Smooth muscle cell (in vitro differentiated cells): ENCODE measurements around the gene SWT1. TPM values are rescaled to one million over a fixed set of nuclear protein-coding genes. Genes with fewer than 3 reads are reported as not detected.
"Not testable (repeated sequence)": the region's sequence is repeated elsewhere in the genome, so short reads cannot be mapped to it uniquely, and the experiment has no call there.

Experiments
- DNase-seq: peaks from one replicate; lab custom pipeline; 2025; ENCODE audit not compliant: unreplicated experiment; lab: John Stamatoyannopoulos, UW
- H2AFZ ChIP-seq: fragments of 200-600 bp; sonication (generic); 2 replicates; pipeline ENCODE4 v1.6.0; 2016; ENCODE audit warnings: antibody characterized with exemption, low read depth, mild to moderate bottlenecking
- H3F3A ChIP-seq: fragments of 200-600 bp; sonication (generic); 2 replicates; pipeline ENCODE4 v1.6.0; 2017; ENCODE audit warnings: antibody characterized with exemption, low read depth
- H3K27ac ChIP-seq: fragments of 200-600 bp; sonication (generic); 2 replicates; pipeline ENCODE4 v1.5.1; 2016; ENCODE audit warnings: low read depth, mild to moderate bottlenecking
- H3K27me3 ChIP-seq: fragments of 200-600 bp; sonication (generic); 2 replicates; pipeline ENCODE4 v1.6.1; 2016; ENCODE audit warnings: low read depth, mild to moderate bottlenecking
- H3K36me3 ChIP-seq: fragments of 200-600 bp; sonication (generic); 2 replicates; pipeline ENCODE4 v1.5.1; 2016; ENCODE audit warnings: low read depth
- H3K4me1 ChIP-seq: fragments of 200-600 bp; sonication (generic); 2 replicates; pipeline ENCODE4 v1.5.1; 2016; ENCODE audit warnings: low read depth
- H3K4me2 ChIP-seq: fragments of 200-600 bp; sonication (generic); 2 replicates; pipeline ENCODE4 v1.6.0; 2016; ENCODE audit warnings: mild to moderate bottlenecking
- H3K4me3 ChIP-seq: fragments of 200-600 bp; sonication (generic); 2 replicates; pipeline ENCODE4 v1.5.1; 2016; ENCODE audit warnings: mild to moderate bottlenecking
- H3K79me2 ChIP-seq: fragments of 200-600 bp; sonication (generic); 2 replicates; pipeline ENCODE4 v1.6.0; 2016; ENCODE audit warnings: low read depth, mild to moderate bottlenecking
- H3K9ac ChIP-seq: fragments of 200-600 bp; sonication (generic); 2 replicates; pipeline ENCODE4 v1.6.0; 2016; ENCODE audit warnings: low read depth
- H3K9me3 ChIP-seq: fragments of 200-600 bp; sonication (generic); replicated peaks from 2 replicates; pipeline ENCODE4 v1.5.1; 2016; ENCODE audit warnings: low read depth
- H4K20me1 ChIP-seq: fragments of 200-600 bp; sonication (generic); 2 replicates; pipeline ENCODE4 v1.6.0; 2016; ENCODE audit warnings: low read depth
- WGBS: methylation state at CpG from one replicate; pipeline ENCODE4 v1.1.7; 2016; ENCODE audit warnings: low lambda C conversion rate; 5-methylcytosine and 5-hydroxymethylcytosine counted together
- polyA plus RNA-seq: library from polyadenylated mRNA; unstranded; fragments of >200 nt; fragmentation: Nextera tagmentation; extraction: Ambion mirVana; gene quantifications from 2 replicates; pipeline ENCODE4 v1.2.1, GENCODE V29; 2016
- total RNA-seq: library from RNA; depleted of rRNA; stranded (reverse); fragments of >200 nt; gene quantifications from 2 replicates; pipeline ENCODE4 v1.2.3, GENCODE V29; 2014
- TF ChIP-seq, protein P1 (sequence below): fragments of 200-600 bp; sonication (generic); IDR thresholded peaks from 2 replicates; pipeline ENCODE4 v1.5.1; 2017; ENCODE audit warnings: borderline replicate concordance, mild to moderate bottlenecking, antibody characterized with exemption; ENCODE audit not compliant: insufficient read depth, poor library complexity, severe bottlenecking

Gene SWT1
- total and polyA plus RNA-seq, 2 experiments from 2014 or later = 1.7 to 11.2 TPM

- H3K27me3 ChIP-seq = no peaks in the 10 kb centered on the region
- H3K9ac ChIP-seq = no peak overlapping the region
- whole genome bisulfite sequencing = 68% methylated on average over 3 of the region's 3 CpGs
- H3K4me2 ChIP-seq = no peak overlapping the region
- H3K27ac ChIP-seq = peak overlapping the region; percentile 25
- H3K36me3 ChIP-seq = no peaks in the 10 kb centered on the region
- no peaks in the 10 kb centered on the region for H3F3A ChIP-seq
- TF ChIP-seq, protein P1, sequence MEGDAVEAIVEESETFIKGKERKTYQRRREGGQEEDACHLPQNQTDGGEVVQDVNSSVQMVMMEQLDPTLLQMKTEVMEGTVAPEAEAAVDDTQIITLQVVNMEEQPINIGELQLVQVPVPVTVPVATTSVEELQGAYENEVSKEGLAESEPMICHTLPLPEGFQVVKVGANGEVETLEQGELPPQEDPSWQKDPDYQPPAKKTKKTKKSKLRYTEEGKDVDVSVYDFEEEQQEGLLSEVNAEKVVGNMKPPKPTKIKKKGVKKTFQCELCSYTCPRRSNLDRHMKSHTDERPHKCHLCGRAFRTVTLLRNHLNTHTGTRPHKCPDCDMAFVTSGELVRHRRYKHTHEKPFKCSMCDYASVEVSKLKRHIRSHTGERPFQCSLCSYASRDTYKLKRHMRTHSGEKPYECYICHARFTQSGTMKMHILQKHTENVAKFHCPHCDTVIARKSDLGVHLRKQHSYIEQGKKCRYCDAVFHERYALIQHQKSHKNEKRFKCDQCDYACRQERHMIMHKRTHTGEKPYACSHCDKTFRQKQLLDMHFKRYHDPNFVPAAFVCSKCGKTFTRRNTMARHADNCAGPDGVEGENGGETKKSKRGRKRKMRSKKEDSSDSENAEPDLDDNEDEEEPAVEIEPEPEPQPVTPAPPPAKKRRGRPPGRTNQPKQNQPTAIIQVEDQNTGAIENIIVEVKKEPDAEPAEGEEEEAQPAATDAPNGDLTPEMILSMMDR = no peak
- peaks cover 5% of the 10 kb centered on the region for H3K4me1 ChIP-seq
- H3K79me2 ChIP-seq = no peaks in the 10 kb centered on the region
- H2AFZ ChIP-seq = no peak overlapping the region
- H3K9me3 ChIP-seq = no peaks in the 10 kb centered on the region
- no peak overlapping the region for H3K4me3 ChIP-seq
- DNase-seq = no peak
- no peaks in the 10 kb centered on the region for H4K20me1 ChIP-seq
These were observed 87.2 kb downstream of the SWT1 start for GRCh38 chr1:185244015-185244747.

- WGBS = 90% methylated on average over 2 of the region's 2 CpGs
- H3K36me3 ChIP-seq = no peaks in the 10 kb centered on the region
- no peak for DNase-seq
- no peaks in the 10 kb centered on the region for H3F3A ChIP-seq
- no peaks in the 10 kb centered on the region for H3K79me2 ChIP-seq
- H3K27ac ChIP-seq = no peak overlapping the region
- TF ChIP-seq, protein P1 = no peak
- no peaks in the 10 kb centered on the region for H4K20me1 ChIP-seq
- H3K27me3 ChIP-seq = no peaks in the 10 kb centered on the region
- H3K4me3 ChIP-seq = no peak overlapping the region
- no peaks in the 10 kb centered on the region for H3K9me3 ChIP-seq
- H2AFZ ChIP-seq = no peak overlapping the region
- no peak overlapping the region for H3K4me2 ChIP-seq
- no peak overlapping the region for H3K9ac ChIP-seq
- peaks cover 10% of the 10 kb centered on the region for H3K4me1 ChIP-seq
These were observed 88.5 kb downstream of the SWT1 start for GRCh38 chr1:185245466-185245865.

DNA sequence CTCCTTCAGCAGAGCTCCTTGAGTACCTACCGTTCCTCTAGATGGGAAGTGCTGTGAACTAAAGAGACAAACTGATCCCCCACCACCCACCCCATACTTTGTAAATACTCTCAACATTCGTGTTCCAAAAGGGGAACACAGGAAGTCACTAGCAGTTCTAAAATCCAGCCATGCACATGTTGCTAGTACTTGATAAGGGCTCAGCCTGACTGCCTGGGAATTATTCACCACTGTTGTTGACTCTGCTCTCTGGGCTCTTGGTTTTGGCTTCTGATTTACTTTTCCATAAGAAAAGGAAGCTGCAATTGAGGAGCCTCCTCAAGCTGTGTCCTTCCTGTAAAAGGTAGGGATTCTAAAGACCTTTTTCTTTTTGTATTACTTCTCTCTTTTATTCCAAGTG lies 92.6 kb downstream of the SWT1 start:
- no peaks in the 10 kb centered on the region for H3K36me3 ChIP-seq
- peaks cover 5% of the 10 kb centered on the region for H3K4me1 ChIP-seq
- H3K27me3 ChIP-seq = no peaks in the 10 kb centered on the region
- H4K20me1 ChIP-seq = no peaks in the 10 kb centered on the region
- H3K79me2 ChIP-seq = no peaks in the 10 kb centered on the region
- H3K4me3 ChIP-seq = no peak overlapping the region
- no peak overlapping the region for H3K9ac ChIP-seq
- no peak overlapping the region for H3K4me2 ChIP-seq
- H3K27ac ChIP-seq = no peak overlapping the region
- H3K9me3 ChIP-seq = no peaks in the 10 kb centered on the region
- H2AFZ ChIP-seq = no peak overlapping the region
- no peak for DNase-seq
- TF ChIP-seq, protein P1 = no peak
- no peaks in the 10 kb centered on the region for H3F3A ChIP-seq
- WGBS = 49% methylated on average over 2 of the region's 2 CpGs

DNA sequence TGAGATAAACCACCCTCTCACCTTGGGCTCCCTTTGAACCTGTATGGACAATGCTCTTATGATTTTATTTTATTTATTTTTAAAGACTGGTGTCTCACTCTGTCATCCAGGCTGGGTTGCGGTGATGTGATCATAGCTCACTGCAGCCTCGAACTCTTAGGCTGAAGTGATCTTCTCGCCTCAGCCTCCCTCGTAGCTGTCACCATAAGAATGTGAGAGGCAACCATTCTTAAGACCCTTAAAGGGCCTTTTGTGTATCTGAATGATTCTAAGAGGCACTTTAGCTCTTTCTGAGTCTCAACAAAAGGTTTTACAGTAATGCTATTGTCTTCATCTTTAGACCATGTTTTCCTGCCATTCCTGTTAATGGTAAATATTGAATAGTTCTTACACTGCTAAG lies 93.1 kb downstream of the SWT1 start:
- 87% methylated on average over 4 of the region's 4 CpGs for WGBS
- no peaks in the 10 kb centered on the region for H3K79me2 ChIP-seq
- TF ChIP-seq, protein P1 = no peak
- H3K27me3 ChIP-seq = no peaks in the 10 kb centered on the region
- no peak overlapping the region for H3K27ac ChIP-seq
- no peak overlapping the region for H3K4me2 ChIP-seq
- no peaks in the 10 kb centered on the region for H3K9me3 ChIP-seq
- no peaks in the 10 kb centered on the region for H3F3A ChIP-seq
- DNase-seq = no peak
- H3K36me3 ChIP-seq = no peaks in the 10 kb centered on the region
- H3K9ac ChIP-seq = no peak overlapping the region
- H3K4me1 ChIP-seq = peaks cover 5% of the 10 kb centered on the region
- H3K4me3 ChIP-seq = no peak overlapping the region
- no peak overlapping the region for H2AFZ ChIP-seq
- no peaks in the 10 kb centered on the region for H4K20me1 ChIP-seq

GRCh38 chr1:185251928-185252327 lies 95.0 kb downstream of the SWT1 start:
- H2AFZ ChIP-seq, H3K4me2 ChIP-seq, H3F3A ChIP-seq, DNase-seq, H4K20me1 ChIP-seq, H3K4me1 ChIP-seq, H3K4me3 ChIP-seq, H3K27ac ChIP-seq, H3K9ac ChIP-seq, H3K27me3 ChIP-seq, H3K36me3 ChIP-seq, H3K9me3 ChIP-seq, H3K79me2 ChIP-seq: not testable (repeated sequence)
- 92% methylated on average over 3 of the region's 4 CpGs for WGBS
